A549 (cell line): ENCODE data around the gene KDM8. TPM values are rescaled to one million over a fixed set of nuclear protein-coding genes. Genes with fewer than 3 reads are reported as not detected.

ENCODE experiments used
- ATAC-seq, 2 experiments: fragments of 200-7000 bp in 1 of 2; fragments of >200 bp in 1 of 2; cut with Nextera tagmentation in 1 of 2; cut with Tn5 transposase in 1 of 2; 3 replicates each; pipeline versions ENCODE4 v1.8.0 to v1.9.1; 2018 to 2020; ENCODE audit warnings: mild to moderate bottlenecking in 1 of 2, moderate library complexity in 1 of 2
- CTCF ChIA-PET: fragments of 300-600 bp; sonication (Branson Sonifier 250); formaldehyde crosslinking; extraction: SDS; loops from one replicate; lab custom pipeline; 2021; ENCODE audit warnings: antibody characterized with exemption, inconsistent platforms; lab: Yijun Ruan, JAX
- POLR2A ChIA-PET: fragments of 350-600 bp; formaldehyde crosslinking; extraction: SDS; loops from one replicate; lab custom pipeline; 2021; ENCODE audit warnings: antibody characterized with exemption, inconsistent platforms; lab: Yijun Ruan, JAX
- DNase-seq, 2 experiments: peaks; one replicate each; pipeline versions ENCODE4 v3.0.0 to v3.0.0-alpha.2; 2011 to 2016; ENCODE audit warnings: low read depth in 1 of 2, low spot score in 1 of 2
- FAIRE-seq: peaks from 2 replicates; lab custom pipeline; 2011; peaks lifted over from hg19 to GRCh38; lab: Jason Lieb, UNC
- H3K27ac ChIP-seq, 2 experiments: fragments of >200 bp; sonication (Bioruptor Twin); formaldehyde crosslinking; 3 replicates each; pipeline ENCODE4 v1.5.1; 2016 to 2017
- H3K4me1 ChIP-seq: fragments of >200 bp; sonication (Bioruptor Twin); formaldehyde crosslinking; 3 replicates; pipeline ENCODE4 v1.6.1; 2016
- H3K4me2 ChIP-seq: fragments of >200 bp; sonication (Bioruptor Twin); formaldehyde crosslinking; 3 replicates; pipeline ENCODE4 v1.6.1; 2016
- H3K4me3 ChIP-seq: fragments of >200 bp; sonication (Bioruptor Twin); formaldehyde crosslinking; 3 replicates; pipeline ENCODE4 v1.5.1; 2016
- H3K9me3 ChIP-seq: fragments of >200 bp; sonication (Bioruptor Twin); formaldehyde crosslinking; 3 replicates; pipeline ENCODE4 v1.6.1; 2016
- BCL3 ChIP-seq: fragments of >200 bp; sonication (Bioruptor Twin); formaldehyde crosslinking; IDR thresholded peaks from 3 replicates; pipeline ENCODE4 v1.6.1; 2016
- BHLHE40 ChIP-seq: IDR thresholded peaks from 2 replicates; pipeline ENCODE4 v1.6.1; 2012; ENCODE audit warnings: low read depth, low read length, inconsistent platforms
- CBX2 ChIP-seq: fragments of 200-600 bp; sonication (generic); IDR thresholded peaks from 2 replicates; pipeline ENCODE4 v1.6.1; 2016; ENCODE audit warnings: low read depth, mild to moderate bottlenecking, borderline replicate concordance
- CTCF ChIP-seq: fragments of >200 bp; sonication (Bioruptor Twin); formaldehyde crosslinking; IDR thresholded peaks from 3 replicates; pipeline ENCODE4 v1.5.1; 2016
- EHMT2 ChIP-seq: fragments of 200-600 bp; sonication (generic); IDR thresholded peaks from 2 replicates; pipeline ENCODE4 v1.6.1; 2016; ENCODE audit warnings: antibody characterized with exemption, low read depth, mild to moderate bottlenecking, moderate library complexity
- FOSL2 ChIP-seq, 2 experiments: fragments of 450-650 bp in 1 of 2; fragments of >200 bp in 1 of 2; sonication (Bioruptor Twin) in 1 of 2; formaldehyde crosslinking; IDR thresholded peaks; 2 replicates each; pipeline versions ENCODE4 v1.5.0 to v1.6.1; 2016 to 2020; ENCODE audit warnings: mild to moderate bottlenecking in 1 of 2, moderate library complexity in 1 of 2
- GATA3 ChIP-seq: IDR thresholded peaks from 2 replicates; pipeline ENCODE4 v1.6.1; 2012; ENCODE audit warnings: borderline replicate concordance
- HDAC2 ChIP-seq: fragments of 200-600 bp; sonication (generic); IDR thresholded peaks from 2 replicates; pipeline ENCODE4 v1.6.1; 2016
- HEYL ChIP-seq: fragments of 250-450 bp; sonication (Bioruptor Pico); IDR thresholded peaks from 2 replicates; pipeline ENCODE4 v1.8.0; 2021; ENCODE audit warnings: mild to moderate bottlenecking, moderate library complexity
- PHF8 ChIP-seq: fragments of 200-600 bp; sonication (generic); IDR thresholded peaks from 2 replicates; pipeline ENCODE4 v1.6.1; 2016; ENCODE audit warnings: low read depth, mild to moderate bottlenecking, antibody characterized with exemption, moderate library complexity, borderline replicate concordance
- POLR2A ChIP-seq: IDR thresholded peaks from 2 replicates; pipeline ENCODE4 v1.6.1; 2012; ENCODE audit warnings: mild to moderate bottlenecking, low read length
- POLR2AphosphoS2 ChIP-seq: conservative IDR thresholded peaks from 2 replicates; pipeline ENCODE4 v1.6.1; 2012; ENCODE audit warnings: low read length, improper control_type of control experiment, inconsistent platforms
- RAD21 ChIP-seq, 2 experiments: fragments of >200 bp in 1 of 2; sonication (Bioruptor Twin) in 1 of 2; formaldehyde crosslinking in 1 of 2; IDR thresholded peaks in 1 of 2; conservative IDR thresholded peaks in 1 of 2; 2 replicates in 1 of 2; 3 replicates in 1 of 2; pipeline ENCODE4 v1.6.1; 2012 to 2018; ENCODE audit warnings: inconsistent platforms in 1 of 2
- RARB ChIP-seq: fragments of 250-450 bp; sonication (Bioruptor Pico); IDR thresholded peaks from 2 replicates; pipeline ENCODE4 v1.8.0; 2021; ENCODE audit warnings: mild to moderate bottlenecking, moderate library complexity
- RNF2 ChIP-seq: fragments of 200-600 bp; sonication (generic); IDR thresholded peaks from 2 replicates; pipeline ENCODE4 v1.6.1; 2016; ENCODE audit warnings: low read depth, mild to moderate bottlenecking, antibody characterized with exemption, moderate library complexity, borderline replicate concordance
- SMC3 ChIP-seq: fragments of >200 bp; sonication (Bioruptor Twin); formaldehyde crosslinking; IDR thresholded peaks from 3 replicates; pipeline ENCODE4 v1.6.1; 2018; ENCODE audit warnings: inconsistent platforms
- SREBF2 ChIP-seq: fragments of 450-650 bp; IDR thresholded peaks from 2 replicates; pipeline ENCODE4 v1.6.1; 2014; ENCODE audit warnings: mild to moderate bottlenecking, moderate library complexity
- WGBS: methylation state at CpG from one replicate; pipeline ENCODE4 v1.1.6; 2017; ENCODE audit errors: missing lambda C conversion rate; 5-methylcytosine and 5-hydroxymethylcytosine counted together
- polyA plus RNA-seq, 4 experiments: library from polyadenylated mRNA; depleted of rRNA in 3 of 4; stranded (reverse); fragments of >200 nt; fragmentation: RNase III in 1 of 4; extraction: RNeasy Plus Mini Kit Qiagen cat#74134 plus additional on column Dnase treatment in 1 of 4; gene quantifications; 2 replicates in 3 of 4; 3 replicates in 1 of 4; pipeline ENCODE4 v1.2.3, GENCODE V29; 2011 to 2017

The KDM8 gene
- polyA plus RNA-seq, 2 of the 4 experiments (the other 2 are of a cell fraction) = 1.6 to 2.3 TPM

- no peak for DNase-seq
- Histone ChIP-seq H3K9me3 (no peaks in the 10 kb centered on the region), H3K4me2 (no peak overlapping the region), H3K4me3 (no peak overlapping the region), H3K4me1 (peaks cover 6% of the 10 kb centered on the region; the same call in 2 of the 3 replicates), H3K27ac (no peak overlapping the region)
- ATAC-seq = no peak
- FAIRE-seq = no peak
- POLR2A ChIA-PET = no interaction called here
- CTCF ChIA-PET = interaction anchor here (1.4 to 7.4 kb wide), 5 partner anchors 11 to 150 kb away, joined by 3 to 72 read pairs (median 7); no protein-coding TSS in a partner anchor
- 70% methylated on average over 5 of the region's 6 CpGs for WGBS
- TF ChIP-seq FOSL2 (IDR thresholded peaks at IDR 0.05) (no peak), FOSL2 (CRISPR knock-in tag; IDR thresholded peaks at IDR 0.05) (no peak), RAD21 (conservative IDR thresholded peaks at IDR 0.05 in 1 of 2, IDR thresholded peaks at IDR 0.05 in 1 of 2) (no peak), RNF2 (no peak), SMC3 (no peak), HEYL (CRISPR knock-in tag) (no peak)
These were observed 20.4 kb downstream of the KDM8 start for GRCh38 chr16:27223701-27224100.

- Histone ChIP-seq H3K4me1 (peaks cover 6% of the 10 kb centered on the region; the same call in 2 of the 3 replicates), H3K9me3 (no peaks in the 10 kb centered on the region), H3K4me2 (no peak overlapping the region), H3K27ac (no peak overlapping the region), H3K4me3 (no peak overlapping the region)
- WGBS = 92% methylated on average over 13 of the region's 14 CpGs
- ChIA-PET POLR2A (no interaction called here), CTCF (interaction anchor here (1.3 to 7.4 kb wide), 7 partner anchors 10 to 234 kb away, joined by 3 to 72 read pairs (median 5); no protein-coding TSS in a partner anchor)
- no peak for DNase-seq
- FAIRE-seq = no peak
- TF ChIP-seq POLR2A = no peak
- no peak for TF ChIP-seq HDAC2
- ATAC-seq = no peak; a peak in 1 of 6 replicates
These were observed 21.0 kb downstream of the KDM8 start for GRCh38 chr16:27224271-27224737.

- WGBS = 79% methylated on average over 17 of the region's 19 CpGs
- ChIA-PET POLR2A (interaction anchor here (1.3 kb wide), 1 partner anchor 21 kb away, joined by 3 read pairs; the partner anchor contains the start of gene KDM8), CTCF (interaction anchor here (0.9 to 7.4 kb wide), 7 partner anchors 10 to 233 kb away, joined by 3 to 72 read pairs (median 5); no protein-coding TSS in a partner anchor)
- Histone ChIP-seq H3K4me2 (no peak overlapping the region), H3K9me3 (no peaks in the 10 kb centered on the region), H3K4me3 (no peak overlapping the region), H3K27ac (no peak overlapping the region), H3K4me1 (peaks cover 6% of the 10 kb centered on the region; the same call in 2 of the 3 replicates)
- DNase-seq (no peak), ATAC-seq (no peak; a peak in 1 of 6 replicates), FAIRE-seq (no peak)
- TF ChIP-seq BHLHE40 (no peak), POLR2AphosphoS2 (no peak), GATA3 (no peak), CTCF (no peak), SREBF2 (no peak), FOSL2 (IDR thresholded peaks at IDR 0.05) (no peak), FOSL2 (CRISPR knock-in tag; IDR thresholded peaks at IDR 0.05) (no peak), BCL3 (no peak), RARB (CRISPR knock-in tag) (no peak), EHMT2 (no peak), PHF8 (no peak), CBX2 (no peak)
- TF ChIP-seq, all 56 proteins: peak for 0
These were observed 21.5 kb downstream of the KDM8 start for GRCh38 chr16:27224741-27225300.
